Measurements from ENCODE around the gene TNPO3. TPM values are rescaled to one million over a fixed set of nuclear protein-coding genes. Genes with fewer than 3 reads are reported as not detected.
"Not testable (repeated sequence)": the region's sequence is repeated elsewhere in the genome, so short reads cannot be mapped to it uniquely, and the experiment has no call there.

TNPO3 gene
- total RNA-seq, 2 experiments from 2014 or later, result 75.1 to 75.8 TPM

DNA sequence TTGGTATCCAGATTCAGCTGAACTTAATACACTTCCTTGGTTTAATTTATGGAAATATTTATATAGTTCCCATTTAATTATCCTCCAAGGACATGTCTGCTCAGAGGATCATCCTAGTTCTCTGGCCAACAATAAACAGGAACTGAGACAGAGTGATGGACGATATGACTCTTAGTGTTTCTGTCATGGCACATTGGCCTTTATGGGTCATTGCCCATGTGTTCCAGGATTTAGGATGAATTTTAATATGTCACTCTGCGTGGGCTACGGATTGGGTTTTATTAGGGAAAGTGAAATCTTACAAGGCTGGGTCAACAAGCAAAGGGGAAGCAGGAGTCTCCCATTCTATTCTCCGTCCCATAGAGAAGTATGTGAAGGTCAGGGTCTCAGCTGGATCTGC lies 18.8 kb upstream of the TNPO3 start:
- CTCF ChIA-PET, result interaction anchor here (0.6 kb wide), 1 partner anchor 8 kb away, joined by 5 read pairs; no protein-coding TSS in a partner anchor
- POLR2A ChIA-PET, result no interaction called here

DNA sequence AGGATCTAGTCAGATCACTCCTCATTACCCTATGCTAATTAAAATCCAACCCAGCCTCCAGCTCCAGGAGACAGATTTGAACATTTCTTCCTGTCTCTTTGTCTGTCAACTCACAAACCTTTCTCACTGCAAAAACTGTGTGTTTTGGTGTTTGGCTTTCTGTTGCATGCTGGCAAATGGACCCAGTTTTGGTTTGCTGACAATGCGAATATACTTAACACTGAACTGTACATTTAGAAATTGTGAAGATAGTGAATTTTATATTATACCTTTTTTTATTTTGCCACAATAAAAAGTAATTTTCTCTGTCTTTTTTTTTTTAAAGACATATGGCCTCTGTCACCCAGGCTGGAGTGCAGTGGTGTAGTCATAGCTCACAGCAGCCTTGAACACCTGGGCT lies 18.3 kb upstream of the TNPO3 start:
- ChIA-PET POLR2A (no interaction called here), CTCF (interaction anchor here (0.6 kb wide), 1 partner anchor 9 kb away, joined by 5 read pairs; no protein-coding TSS in a partner anchor)

DNA sequence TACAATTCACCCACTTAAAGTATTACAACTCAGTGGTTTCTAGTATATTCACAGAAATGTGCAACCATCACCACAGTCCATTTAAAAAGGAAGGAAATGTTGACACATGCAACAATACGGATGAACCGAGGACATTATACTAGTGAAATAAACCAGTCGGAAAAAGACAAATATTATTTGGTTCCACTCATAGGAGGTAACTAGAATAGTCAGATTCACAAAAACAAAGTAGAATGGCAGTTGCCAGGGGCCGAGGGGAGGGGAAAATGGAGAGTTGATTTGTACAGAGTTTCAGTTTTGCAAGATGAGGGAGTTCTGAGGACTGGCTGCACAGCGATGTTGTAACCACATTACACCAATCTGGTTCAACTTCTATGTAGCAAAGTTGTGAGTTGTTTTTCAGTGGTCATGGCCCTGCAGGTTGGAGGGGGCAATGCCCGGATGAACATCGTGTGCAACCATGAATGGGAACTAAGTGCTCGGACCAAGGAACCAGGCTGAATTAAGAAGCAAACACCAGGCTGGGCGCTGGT lies 17.6 kb upstream of the TNPO3 start:
- CTCF ChIA-PET, result no interaction called here
- POLR2A ChIA-PET, result no interaction called here

DNA sequence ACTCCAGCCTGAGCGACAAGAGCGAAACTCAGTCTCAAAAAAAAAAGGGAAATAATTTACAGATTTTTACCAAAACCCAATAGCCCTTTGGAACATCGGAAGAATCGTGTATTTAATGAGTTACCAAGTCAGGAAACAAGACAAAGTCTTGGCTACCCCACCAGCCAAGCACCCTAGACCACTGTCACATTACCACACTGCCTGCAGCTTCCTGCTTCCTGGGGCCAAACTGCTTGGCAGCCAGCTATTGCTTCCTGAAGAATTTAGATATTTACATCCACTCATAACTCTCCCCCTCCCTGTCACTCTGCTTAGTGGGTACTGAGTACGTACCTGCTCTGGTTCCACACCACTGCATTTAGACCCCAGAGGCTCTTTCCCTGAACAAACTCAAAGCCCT lies 14.1 kb upstream of the TNPO3 start:
- CTCF ChIA-PET, result no interaction called here
- POLR2A ChIA-PET, result no interaction called here

DNA sequence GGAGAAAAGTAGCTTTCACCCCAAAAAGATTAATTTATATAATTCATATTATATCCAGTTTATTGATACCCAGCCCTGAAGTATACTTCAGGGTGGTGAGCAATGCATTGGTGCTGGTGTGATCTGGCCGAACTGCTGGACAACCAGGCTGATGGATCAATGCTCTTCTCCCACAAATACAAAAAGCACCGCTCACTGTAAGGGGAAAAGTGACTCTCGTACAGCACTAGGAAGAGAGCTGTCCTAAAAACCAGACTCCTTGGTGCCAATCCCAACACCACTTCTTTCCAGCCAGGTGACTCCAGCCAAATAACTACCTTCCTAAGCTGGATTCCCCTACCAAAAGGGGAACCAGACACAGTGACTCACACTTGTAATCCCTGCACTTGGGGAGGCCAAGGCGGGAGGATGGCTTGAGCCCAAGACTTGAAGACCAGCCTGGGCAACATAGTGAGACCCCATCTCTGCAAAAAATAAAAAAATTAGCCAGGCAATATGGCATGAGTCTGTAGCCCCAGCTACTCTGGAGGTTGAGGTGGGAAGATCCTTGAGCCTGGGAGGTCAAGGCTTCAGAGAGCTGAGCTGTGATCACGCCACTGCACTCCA lies 13.1 kb upstream of the TNPO3 start:
- ChIA-PET POLR2A (no interaction called here), CTCF (no interaction called here)

DNA sequence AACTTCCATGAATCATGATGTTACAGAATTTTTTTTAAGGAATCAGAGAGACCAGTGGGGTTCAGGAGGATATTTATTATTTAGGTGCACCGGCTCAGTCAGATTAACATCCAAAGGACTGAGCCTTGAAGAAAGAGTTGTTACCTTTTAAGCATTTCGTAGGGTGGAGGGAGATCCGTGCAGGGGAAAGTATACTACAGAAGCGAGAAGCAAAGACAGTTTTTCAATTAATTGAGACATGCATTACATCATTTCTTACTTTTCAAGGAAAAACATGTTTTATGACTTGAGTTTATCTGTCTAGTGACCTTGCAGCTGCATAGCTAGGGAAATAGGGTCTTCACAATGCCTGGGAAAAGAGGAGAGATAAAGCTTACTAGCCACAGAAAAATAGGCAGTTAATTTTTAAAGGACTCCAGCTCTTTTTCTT lies 12.2 kb upstream of the TNPO3 start:
- POLR2A ChIA-PET, result not testable (repeated sequence)
- CTCF ChIA-PET, result interaction anchor here (1.6 kb wide), 1 partner anchor 24 kb away, joined by 4 read pairs; no protein-coding TSS in a partner anchor

DNA sequence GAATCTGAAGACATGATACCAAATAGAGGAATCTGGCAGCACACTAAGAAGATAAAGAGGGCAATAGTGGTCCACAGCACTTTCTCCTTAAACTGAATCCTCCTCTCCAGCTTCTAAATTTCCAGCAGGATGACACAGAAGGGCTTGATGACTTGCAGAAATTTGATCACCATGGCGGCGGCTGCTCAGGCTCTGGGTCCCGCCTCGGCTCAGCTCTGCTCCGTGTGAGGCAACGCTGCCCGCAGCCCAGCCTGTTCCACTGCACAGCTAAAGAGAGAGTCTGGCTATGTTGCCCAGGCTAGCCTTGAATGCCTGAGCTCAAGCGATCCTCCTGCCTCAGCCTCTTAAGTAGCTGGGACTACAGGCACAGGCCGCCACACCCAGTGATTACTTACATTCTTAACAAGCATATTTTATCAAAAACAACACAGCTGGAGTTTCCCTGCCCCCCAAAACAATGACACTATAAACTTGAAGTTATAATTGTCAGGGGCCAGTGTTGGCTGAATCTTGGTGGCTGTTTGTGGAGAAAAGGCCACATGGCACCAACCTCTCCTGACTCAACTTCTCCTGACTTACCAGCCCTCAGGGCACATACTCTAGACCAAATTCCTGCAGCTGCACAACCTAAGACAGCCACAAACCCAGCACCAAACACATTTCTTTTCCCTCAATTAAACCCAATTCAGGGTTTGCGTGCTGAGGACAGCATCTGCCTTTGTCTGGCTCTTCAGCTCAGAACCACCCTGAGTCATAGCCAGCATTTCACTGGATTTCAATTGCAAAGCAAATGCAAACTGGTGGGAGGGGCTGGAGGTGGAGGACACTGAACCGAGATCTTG lies 11.6 kb upstream of the TNPO3 start:
- POLR2A ChIA-PET, result no interaction called here
- CTCF ChIA-PET, result interaction anchor here (1.6 kb wide), 1 partner anchor 25 kb away, joined by 4 read pairs; no protein-coding TSS in a partner anchor

DNA sequence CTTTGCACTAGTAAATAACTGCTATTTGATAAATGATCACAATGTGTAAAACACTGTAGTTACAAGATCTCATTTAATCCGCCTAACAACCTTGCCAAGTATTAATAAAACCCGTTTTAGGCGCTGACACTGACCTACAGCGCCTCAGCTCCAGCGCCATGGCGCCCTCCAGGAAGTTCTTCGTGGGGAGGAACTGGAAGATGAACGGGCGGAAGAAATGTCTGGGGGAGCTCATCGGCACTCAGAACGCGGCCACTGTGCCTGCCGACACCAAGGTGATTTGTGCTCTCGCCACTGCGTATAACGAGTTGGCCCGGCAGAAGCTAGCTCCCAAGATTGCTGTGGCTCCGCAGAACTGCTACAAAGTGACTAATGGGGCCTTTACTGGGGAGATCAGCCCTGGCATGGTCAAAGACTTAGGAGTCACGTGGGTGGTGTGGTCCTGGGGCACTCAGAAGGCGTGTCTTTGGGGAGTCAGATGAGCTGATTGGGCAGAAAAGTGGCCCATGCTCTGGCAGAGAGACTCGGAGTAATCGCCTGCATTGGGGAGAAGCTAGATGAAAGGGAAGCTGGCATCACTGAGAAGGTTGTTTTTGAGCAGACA lies 1.1 kb upstream of the TNPO3 start:
- ChIA-PET POLR2A (no interaction called here), CTCF (interaction anchor here (0.6 to 1.1 kb wide), 3 partner anchors 19 to 96 kb away, joined by 3 to 4 read pairs (median 3); no protein-coding TSS in a partner anchor)

DNA sequence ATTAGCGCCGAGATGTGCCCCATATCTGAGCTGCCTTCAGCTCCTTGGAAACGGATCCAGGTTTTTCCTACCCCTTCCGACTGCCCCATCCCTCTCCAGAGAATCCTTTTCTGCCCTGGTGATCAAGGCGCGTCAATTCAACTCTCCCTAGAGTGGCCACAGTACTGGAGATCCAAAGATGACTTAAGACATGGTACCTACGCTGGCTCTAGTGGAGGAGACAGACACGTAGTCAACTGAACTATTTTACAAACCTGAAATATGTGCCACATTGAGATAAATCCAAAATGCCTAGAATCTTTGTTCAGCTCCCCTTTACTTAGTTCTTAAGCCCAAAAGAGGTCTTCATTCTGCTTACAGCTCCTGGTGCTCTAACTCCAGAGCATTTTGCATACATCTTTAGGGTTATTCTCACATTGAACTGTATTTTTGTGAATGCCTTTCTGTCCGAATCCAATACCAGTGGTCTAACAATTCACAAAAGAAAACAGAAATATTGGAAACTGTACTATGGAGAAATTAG lies 444 bp upstream of the TNPO3 start:
- POLR2A ChIA-PET, result no interaction called here
- CTCF ChIA-PET, result interaction anchor here (0.6 to 1.1 kb wide), 4 partner anchors 20 to 120 kb away, joined by 3 to 4 read pairs (median 3); no protein-coding TSS in a partner anchor

DNA sequence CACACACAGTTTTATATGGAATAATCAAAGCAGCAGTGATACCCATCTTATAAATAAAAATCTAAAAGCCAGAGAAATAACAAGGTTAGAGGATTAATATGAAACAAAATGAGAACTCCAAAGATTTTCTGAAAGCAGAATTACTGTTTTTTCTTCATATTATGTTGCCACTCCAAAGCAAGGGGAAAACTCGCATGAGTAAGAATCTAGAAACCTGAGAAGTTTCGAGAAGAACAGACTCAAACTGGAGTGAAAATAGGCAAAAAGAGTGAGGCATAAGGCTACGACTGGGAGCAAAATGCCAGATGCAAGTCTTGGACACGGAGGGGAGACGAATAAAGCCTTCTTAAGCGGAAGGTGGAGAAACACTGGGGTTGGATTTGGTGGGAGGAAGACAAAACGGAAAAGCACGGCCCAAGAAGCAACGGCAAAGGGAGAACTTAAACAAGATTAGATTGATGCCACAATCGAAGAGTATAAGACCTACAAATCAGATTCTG lies 923 bp downstream of the TNPO3 start:
- ChIA-PET POLR2A (interaction anchor here (0.6 to 1.2 kb wide), 5 partner anchors 45 to 1835 kb away, joined by 3 to 5 read pairs (median 3); partner anchors contain the start of gene ATP6V1F), CTCF (interaction anchor here (1.2 kb wide), 1 partner anchor 38 kb away, joined by 3 read pairs; no protein-coding TSS in a partner anchor)

DNA sequence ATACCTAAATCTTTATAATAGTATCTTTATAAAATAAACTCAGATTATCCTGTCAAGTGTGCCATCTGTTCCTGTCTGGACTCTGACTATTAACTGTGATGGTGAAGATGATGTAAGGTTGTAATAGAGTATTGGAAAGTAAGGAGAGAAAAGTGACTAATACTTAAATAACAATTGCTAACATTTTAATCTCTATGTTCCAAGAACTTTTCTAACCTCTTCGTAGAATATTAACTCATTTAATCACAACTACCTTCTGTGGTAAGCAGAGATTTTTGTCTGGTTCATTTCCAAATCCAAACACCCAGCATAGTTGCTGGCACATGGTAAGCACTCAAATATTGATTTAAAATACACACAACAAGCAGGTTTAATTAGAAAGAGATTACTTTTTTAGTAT lies 2.5 kb downstream of the TNPO3 start:
- ChIA-PET CTCF (no interaction called here), POLR2A (no interaction called here)

DNA sequence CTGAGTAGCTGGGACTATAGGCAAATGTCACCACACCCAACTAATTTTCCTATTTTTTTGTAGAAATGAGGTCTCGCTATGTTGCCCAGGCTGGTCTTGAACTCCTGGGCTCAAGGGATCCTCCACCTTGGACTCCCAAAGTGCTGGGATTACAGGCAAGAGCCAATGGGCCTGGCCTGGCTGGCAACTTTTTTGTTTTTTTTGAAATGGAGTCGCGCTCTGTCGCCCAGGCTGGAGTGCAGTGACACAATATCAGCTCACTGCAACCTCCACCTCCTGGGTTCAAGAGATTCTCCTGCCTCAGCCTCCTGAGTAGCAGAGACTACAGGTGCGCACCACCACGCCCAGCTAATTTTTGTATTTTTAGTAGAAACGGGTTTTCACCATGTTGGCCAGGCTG lies 3.5 kb downstream of the TNPO3 start:
- POLR2A ChIA-PET, result not testable (repeated sequence)

DNA sequence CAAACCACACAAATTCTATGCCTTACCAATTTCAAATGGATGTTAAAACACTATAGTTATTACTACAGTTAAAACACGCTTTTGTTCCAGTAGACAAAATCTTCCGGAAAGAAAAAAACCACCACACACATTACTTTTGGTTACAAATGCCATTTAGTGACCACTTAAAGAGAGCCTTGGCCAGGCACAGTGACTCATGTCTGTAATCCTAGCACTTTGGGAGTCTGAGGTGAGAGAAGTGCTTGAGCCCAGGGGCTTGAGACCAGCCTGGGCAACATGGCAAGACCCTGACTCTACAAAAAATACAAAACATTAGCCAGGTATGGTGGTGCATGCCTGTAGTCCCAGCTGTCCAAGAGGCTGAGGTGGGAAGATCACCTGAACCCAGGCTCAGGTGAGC lies 7.2 kb downstream of the TNPO3 start:
- ChIA-PET POLR2A (no interaction called here), CTCF (no interaction called here)

More for the DNA sequence above, 3.5 kb downstream of the TNPO3 start:
- CTCF ChIA-PET, result interaction anchor here (0.7 kb wide), 1 partner anchor 46 kb away, joined by 4 read pairs; no protein-coding TSS in a partner anchor

DNA sequence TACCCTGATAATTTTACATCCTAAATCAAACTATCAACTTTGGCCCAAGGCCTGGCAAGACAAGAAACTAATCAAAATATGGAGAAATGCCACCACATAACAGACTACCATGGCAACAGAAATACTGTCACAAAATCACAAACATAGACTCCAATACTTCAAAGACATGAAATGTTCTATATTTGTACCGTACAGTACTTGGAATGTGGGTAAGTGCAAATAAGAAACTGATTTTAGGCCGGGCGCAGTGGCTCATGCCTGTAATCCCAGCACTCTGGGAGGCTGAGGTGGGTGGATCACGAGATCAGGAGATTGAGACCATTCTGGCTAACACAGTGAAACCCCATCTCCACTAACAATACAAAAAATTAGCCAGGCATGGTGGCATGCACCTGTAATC lies 9.2 kb downstream of the TNPO3 start:
- ChIA-PET POLR2A (no interaction called here), CTCF (no interaction called here)

DNA sequence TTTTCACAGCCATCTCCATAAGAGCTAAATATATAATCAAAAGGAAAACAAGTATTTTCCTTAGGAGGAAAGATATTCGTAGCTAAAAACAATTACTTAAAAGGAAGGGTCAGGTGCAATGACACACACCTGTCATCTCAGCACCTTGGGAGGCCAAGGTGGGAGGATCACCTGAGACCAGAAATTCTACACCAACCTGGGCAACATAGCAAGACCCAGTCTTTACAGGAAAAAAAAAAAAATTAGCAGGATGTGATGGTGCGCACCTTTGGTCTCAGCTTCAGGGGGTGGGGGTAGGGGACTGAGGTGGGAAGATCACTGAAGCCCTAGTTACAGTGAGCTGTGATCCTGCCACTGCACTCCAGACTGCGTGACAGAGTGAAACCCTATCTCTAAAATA lies 11.9 kb downstream of the TNPO3 start:
- CTCF ChIA-PET, result interaction anchor here (0.7 kb wide), 1 partner anchor 812 kb away, joined by 3 read pairs; no protein-coding TSS in a partner anchor

DNA sequence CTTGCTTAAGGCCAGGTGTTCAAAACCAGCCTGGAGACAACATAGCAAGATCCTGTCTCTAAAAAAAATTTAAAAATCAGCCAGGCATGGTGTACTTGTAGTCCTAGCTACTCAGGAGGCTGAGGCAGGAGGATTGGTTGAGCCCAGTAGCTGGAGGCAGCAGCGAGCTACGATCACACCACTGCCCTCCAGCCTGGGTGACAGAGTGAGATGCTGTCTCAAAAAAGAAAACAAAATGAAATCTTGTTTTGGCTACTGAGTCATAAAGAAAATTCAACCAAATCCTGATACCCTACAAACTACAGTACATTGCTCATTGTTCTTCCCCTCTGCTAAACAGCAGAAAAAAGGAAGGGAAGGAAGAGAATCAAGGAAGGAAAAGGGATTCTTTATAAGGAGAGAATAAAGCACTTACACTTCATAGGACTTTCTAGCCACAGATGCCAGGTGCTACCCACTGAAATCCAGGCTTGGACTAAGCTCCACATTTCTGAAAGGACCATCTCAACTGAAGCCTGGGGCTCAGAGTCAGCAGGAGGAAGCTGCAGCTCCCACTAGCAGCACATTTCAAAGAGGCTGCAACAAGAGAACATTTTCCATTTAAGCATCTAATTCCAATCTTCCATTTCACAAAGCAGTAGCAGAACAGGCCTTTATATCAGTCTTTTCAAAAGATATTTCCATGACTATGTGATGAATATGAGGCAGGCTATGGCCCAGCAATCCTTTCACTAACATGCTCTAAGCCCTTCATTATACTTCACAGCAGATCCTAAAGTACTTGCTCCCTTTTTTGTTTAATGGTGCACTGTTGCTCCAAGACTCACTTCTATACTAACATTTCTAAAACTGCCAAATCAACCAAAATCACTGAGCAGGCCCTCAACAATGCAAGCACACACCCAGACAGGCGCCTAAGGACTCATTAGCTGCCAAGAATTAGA lies 13.5 kb downstream of the TNPO3 start:
- ChIA-PET CTCF (interaction anchor here (0.5 kb wide), 1 partner anchor 832 kb away, joined by 3 read pairs; no protein-coding TSS in a partner anchor), POLR2A (no interaction called here)

More for the DNA sequence above, 11.9 kb downstream of the TNPO3 start:
- POLR2A ChIA-PET, result no interaction called here

DNA sequence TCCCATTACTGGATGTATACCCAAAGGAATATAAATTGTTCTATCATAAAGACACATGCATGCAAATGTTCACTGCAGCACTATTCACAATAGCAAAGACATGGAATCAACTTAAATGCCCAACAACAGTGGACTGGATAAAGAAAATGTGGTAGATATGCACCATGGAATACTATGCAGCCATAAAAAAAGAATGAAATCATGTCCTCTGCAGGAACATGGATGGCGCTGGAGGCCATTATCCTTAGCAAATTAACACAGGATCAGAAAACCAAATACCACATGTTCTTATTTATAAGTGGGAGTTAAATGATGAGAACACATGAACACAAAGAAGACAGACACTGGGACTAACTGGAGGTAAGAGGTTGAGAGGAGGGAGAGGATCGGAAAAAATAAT lies 16.4 kb downstream of the TNPO3 start:
- CTCF ChIA-PET, POLR2A ChIA-PET: not testable (repeated sequence)

DNA sequence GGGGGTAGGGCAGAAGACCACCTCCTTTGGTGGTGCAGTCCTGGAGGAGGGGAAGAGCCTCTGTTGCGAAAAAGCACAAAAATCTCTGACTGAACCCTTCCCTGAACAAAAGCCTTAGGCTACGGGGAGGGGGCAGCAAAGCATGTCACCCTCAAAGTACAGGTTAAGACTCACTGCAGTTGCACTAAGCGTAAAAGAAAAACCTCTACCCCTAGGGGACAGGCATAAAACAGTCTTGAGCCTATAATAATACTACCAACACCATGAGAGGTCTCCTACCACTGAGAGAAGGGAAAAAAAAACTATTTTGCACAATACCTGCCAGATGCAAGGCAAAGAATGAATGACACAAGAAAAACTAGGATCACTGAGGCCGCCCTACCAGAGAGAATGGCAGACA lies 17.3 kb downstream of the TNPO3 start:
- CTCF ChIA-PET, result no interaction called here
- POLR2A ChIA-PET, result no interaction called here

DNA sequence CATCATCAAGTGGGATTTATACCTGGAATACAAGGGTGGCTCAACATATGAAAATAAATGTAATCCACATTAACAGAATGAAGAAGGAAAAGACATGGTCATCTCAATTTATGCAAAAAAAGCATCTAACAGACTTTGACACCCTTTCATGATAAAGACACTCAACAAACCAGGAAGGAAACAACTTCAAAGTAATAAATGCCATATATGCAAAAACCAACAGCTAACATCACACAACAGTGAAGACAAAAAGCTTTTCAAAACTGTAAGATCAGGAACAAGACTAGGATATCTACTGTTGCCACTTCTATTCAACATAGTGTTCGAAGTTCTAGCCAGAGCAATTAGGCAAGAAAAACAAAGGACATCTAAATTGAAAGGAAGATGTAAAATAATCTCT lies 22.9 kb downstream of the TNPO3 start:
- ChIA-PET CTCF (no interaction called here), POLR2A (no interaction called here)
